Skeletal muscle satellite cell (primary cell): Measurements from ENCODE around the gene CTDSPL2.

Experiments
- H3K27me3 ChIP-seq: 2 replicates; pipeline ENCODE4 v1.7.0; 2013; ENCODE audit warnings: low read length; ENCODE audit not compliant: control insufficient read depth, insufficient read depth
- H3K36me3 ChIP-seq: 2 replicates; pipeline ENCODE4 v1.7.0; 2013; ENCODE audit warnings: mild to moderate bottlenecking, control low read depth, low read length; ENCODE audit not compliant: insufficient read depth
- H3K4me1 ChIP-seq: 2 replicates; pipeline ENCODE4 v1.7.0; 2013; ENCODE audit warnings: low read length; ENCODE audit not compliant: control insufficient read depth, insufficient read depth
- H3K4me2 ChIP-seq: 2 replicates; pipeline ENCODE4 v1.7.0; 2013; ENCODE audit warnings: mild to moderate bottlenecking, low read length
- H3K4me3 ChIP-seq: 2 replicates; pipeline ENCODE4 v1.7.0; 2013; ENCODE audit warnings: low read length
- H3K9ac ChIP-seq: 2 replicates; pipeline ENCODE4 v1.7.0; 2013; ENCODE audit warnings: mild to moderate bottlenecking, low read depth, low read length, moderate library complexity
- H3K9me3 ChIP-seq: replicated peaks from 2 replicates; pipeline ENCODE4 v1.7.0; 2013; ENCODE audit warnings: mild to moderate bottlenecking, control low read depth, low read length

CTDSPL2 gene

GRCh38 chr15:44570361-44570760 is 142.9 kb downstream of the CTDSPL2 start:
- Histone ChIP-seq H3K9me3 (no peaks in the 10 kb centered on the region), H3K4me3 (no peak overlapping the region), H3K4me1 (no peaks in the 10 kb centered on the region), H3K36me3 (peaks cover 53% of the 10 kb centered on the region), H3K9ac (no peak overlapping the region), H3K4me2 (no peak overlapping the region), H3K27me3 (no peaks in the 10 kb centered on the region)

- Histone ChIP-seq H3K9ac (no peak overlapping the region), H3K4me1 (no peaks in the 10 kb centered on the region), H3K36me3 (peaks cover 38% of the 10 kb centered on the region), H3K4me2 (no peak overlapping the region), H3K27me3 (no peaks in the 10 kb centered on the region), H3K4me3 (no peak overlapping the region), H3K9me3 (no peaks in the 10 kb centered on the region)
These were observed 146.0 kb downstream of the CTDSPL2 start for GRCh38 chr15:44573386-44573785.

GRCh38 chr15:44574734-44575133 is 147.3 kb downstream of the CTDSPL2 start:
- H3K9me3 ChIP-seq = no peaks in the 10 kb centered on the region
- no peaks in the 10 kb centered on the region for H3K4me1 ChIP-seq
- no peak overlapping the region for H3K4me2 ChIP-seq
- H3K27me3 ChIP-seq = no peaks in the 10 kb centered on the region
- no peak overlapping the region for H3K4me3 ChIP-seq
- peaks cover 33% of the 10 kb centered on the region for H3K36me3 ChIP-seq
- H3K9ac ChIP-seq = no peak overlapping the region
